ENCODE measurements around the gene MRGPRE.

GRCh38 chr11:3229673-3230630 lies 2.3 kb downstream of the MRGPRE start:
- TF ChIP-seq, protein P1, sequence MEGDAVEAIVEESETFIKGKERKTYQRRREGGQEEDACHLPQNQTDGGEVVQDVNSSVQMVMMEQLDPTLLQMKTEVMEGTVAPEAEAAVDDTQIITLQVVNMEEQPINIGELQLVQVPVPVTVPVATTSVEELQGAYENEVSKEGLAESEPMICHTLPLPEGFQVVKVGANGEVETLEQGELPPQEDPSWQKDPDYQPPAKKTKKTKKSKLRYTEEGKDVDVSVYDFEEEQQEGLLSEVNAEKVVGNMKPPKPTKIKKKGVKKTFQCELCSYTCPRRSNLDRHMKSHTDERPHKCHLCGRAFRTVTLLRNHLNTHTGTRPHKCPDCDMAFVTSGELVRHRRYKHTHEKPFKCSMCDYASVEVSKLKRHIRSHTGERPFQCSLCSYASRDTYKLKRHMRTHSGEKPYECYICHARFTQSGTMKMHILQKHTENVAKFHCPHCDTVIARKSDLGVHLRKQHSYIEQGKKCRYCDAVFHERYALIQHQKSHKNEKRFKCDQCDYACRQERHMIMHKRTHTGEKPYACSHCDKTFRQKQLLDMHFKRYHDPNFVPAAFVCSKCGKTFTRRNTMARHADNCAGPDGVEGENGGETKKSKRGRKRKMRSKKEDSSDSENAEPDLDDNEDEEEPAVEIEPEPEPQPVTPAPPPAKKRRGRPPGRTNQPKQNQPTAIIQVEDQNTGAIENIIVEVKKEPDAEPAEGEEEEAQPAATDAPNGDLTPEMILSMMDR (IDR thresholded peaks at IDR 0.05; ENCODE audit: insufficient read depth, low read length, poor library complexity, severe bottlenecking): no peak
- no peak for TF ChIP-seq EZH2phosphoT487 (conservative IDR thresholded peaks at IDR 0.05; ENCODE audit: low read length)

Measured in SU-DHL-6 (cell line).